DND-41 (cell line): ENCODE results near the gene RPH3AL.

ENCODE experiments used
- ATAC-seq: fragments of 200-7000 bp; cut with Tn5 transposase; 3 replicates; pipeline ENCODE4 v1.9.1; 2021; ENCODE audit warnings: low read depth; ENCODE audit not compliant: insufficient read depth
- DNase-seq: peaks from one replicate; pipeline ENCODE4 v3.0.0-alpha.2; 2020
- H2AFZ ChIP-seq: 2 replicates; pipeline ENCODE4 v1.6.0; 2012; ENCODE audit warnings: low read depth, low read length
- H3K27ac ChIP-seq: 2 replicates; pipeline ENCODE4 v1.5.1; 2012; ENCODE audit warnings: low read length, inconsistent platforms
- H3K27me3 ChIP-seq: fragments of 200-600 bp; sonication (generic); 2 replicates; pipeline ENCODE4 v1.6.0; 2012; ENCODE audit warnings: low read length, mild to moderate bottlenecking, inconsistent platforms; ENCODE audit not compliant: insufficient read depth, poor library complexity
- H3K36me3 ChIP-seq: 2 replicates; pipeline ENCODE4 v1.5.1; 2012; ENCODE audit warnings: low read length, inconsistent platforms; ENCODE audit not compliant: insufficient read depth
- H3K4me1 ChIP-seq: 2 replicates; pipeline ENCODE4 v1.5.1; 2012; ENCODE audit warnings: mild to moderate bottlenecking, low read length; ENCODE audit not compliant: insufficient read depth
- H3K4me2 ChIP-seq: 2 replicates; pipeline ENCODE4 v1.6.0; 2012; ENCODE audit warnings: mild to moderate bottlenecking, moderate library complexity, low read length, inconsistent platforms; ENCODE audit not compliant: insufficient read depth
- H3K4me3 ChIP-seq, 2 experiments: fragments of 200-600 bp in 1 of 2; shearing (Covaris generic) in 1 of 2; 2 replicates each; pipeline ENCODE4 v1.5.1; 2012 to 2016; ENCODE audit warnings: inconsistent platforms in 2 of 2, low read length in 2 of 2, mild to moderate bottlenecking in 2 of 2, low read depth in 1 of 2, moderate library complexity in 1 of 2
- H3K79me2 ChIP-seq: 2 replicates; pipeline ENCODE4 v1.6.0; 2012; ENCODE audit warnings: low read length, inconsistent platforms; ENCODE audit not compliant: insufficient read depth
- H3K9ac ChIP-seq: 2 replicates; pipeline ENCODE4 v1.6.0; 2012; ENCODE audit warnings: low read depth, mild to moderate bottlenecking, inconsistent platforms, low read length, moderate library complexity
- H3K9me3 ChIP-seq: 2 replicates; pipeline ENCODE4 v1.5.1; 2012; ENCODE audit warnings: low read length, moderate library complexity, mild to moderate bottlenecking, inconsistent platforms; ENCODE audit not compliant: insufficient read depth, severe bottlenecking
- H4K20me1 ChIP-seq: 2 replicates; pipeline ENCODE4 v1.6.0; 2012; ENCODE audit warnings: low read length; ENCODE audit not compliant: insufficient read depth
- EZH2 ChIP-seq: IDR thresholded peaks from 3 replicates; pipeline ENCODE4 v1.6.1; 2012; ENCODE audit warnings: borderline replicate concordance, low read depth, mild to moderate bottlenecking, moderate library complexity, low read length, inconsistent platforms; ENCODE audit not compliant: severe bottlenecking
- TF ChIP-seq, protein P1 (sequence below): IDR thresholded peaks from 2 replicates; pipeline ENCODE4 v1.5.1; 2012; ENCODE audit warnings: borderline replicate concordance, low read length, moderate library complexity, mild to moderate bottlenecking; ENCODE audit not compliant: poor library complexity, severe bottlenecking; ENCODE audit errors: extremely low read depth

RPH3AL gene

GRCh38 chr17:332558-333322 lies 19.9 kb downstream of the RPH3AL start:
- no peak overlapping the region for H3K27ac ChIP-seq
- peaks cover 49% of the 10 kb centered on the region for H3K27me3 ChIP-seq
- H4K20me1 ChIP-seq = peaks cover 16% of the 10 kb centered on the region
- no peak for ATAC-seq
- no peaks in the 10 kb centered on the region for H3K36me3 ChIP-seq
- no peak overlapping the region for H3K4me2 ChIP-seq
- no peak overlapping the region for H2AFZ ChIP-seq
- H3K4me3 ChIP-seq = no peak overlapping the region
- DNase-seq = no peak
- no peaks in the 10 kb centered on the region for H3K79me2 ChIP-seq
- peaks cover 3% of the 10 kb centered on the region; the same call in 1 of the 2 replicates for H3K4me1 ChIP-seq
- TF ChIP-seq, protein P1, sequence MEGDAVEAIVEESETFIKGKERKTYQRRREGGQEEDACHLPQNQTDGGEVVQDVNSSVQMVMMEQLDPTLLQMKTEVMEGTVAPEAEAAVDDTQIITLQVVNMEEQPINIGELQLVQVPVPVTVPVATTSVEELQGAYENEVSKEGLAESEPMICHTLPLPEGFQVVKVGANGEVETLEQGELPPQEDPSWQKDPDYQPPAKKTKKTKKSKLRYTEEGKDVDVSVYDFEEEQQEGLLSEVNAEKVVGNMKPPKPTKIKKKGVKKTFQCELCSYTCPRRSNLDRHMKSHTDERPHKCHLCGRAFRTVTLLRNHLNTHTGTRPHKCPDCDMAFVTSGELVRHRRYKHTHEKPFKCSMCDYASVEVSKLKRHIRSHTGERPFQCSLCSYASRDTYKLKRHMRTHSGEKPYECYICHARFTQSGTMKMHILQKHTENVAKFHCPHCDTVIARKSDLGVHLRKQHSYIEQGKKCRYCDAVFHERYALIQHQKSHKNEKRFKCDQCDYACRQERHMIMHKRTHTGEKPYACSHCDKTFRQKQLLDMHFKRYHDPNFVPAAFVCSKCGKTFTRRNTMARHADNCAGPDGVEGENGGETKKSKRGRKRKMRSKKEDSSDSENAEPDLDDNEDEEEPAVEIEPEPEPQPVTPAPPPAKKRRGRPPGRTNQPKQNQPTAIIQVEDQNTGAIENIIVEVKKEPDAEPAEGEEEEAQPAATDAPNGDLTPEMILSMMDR = no peak
- no peak for TF ChIP-seq EZH2
- no peaks in the 10 kb centered on the region for H3K9me3 ChIP-seq
- H3K9ac ChIP-seq = no peak overlapping the region

DNA sequence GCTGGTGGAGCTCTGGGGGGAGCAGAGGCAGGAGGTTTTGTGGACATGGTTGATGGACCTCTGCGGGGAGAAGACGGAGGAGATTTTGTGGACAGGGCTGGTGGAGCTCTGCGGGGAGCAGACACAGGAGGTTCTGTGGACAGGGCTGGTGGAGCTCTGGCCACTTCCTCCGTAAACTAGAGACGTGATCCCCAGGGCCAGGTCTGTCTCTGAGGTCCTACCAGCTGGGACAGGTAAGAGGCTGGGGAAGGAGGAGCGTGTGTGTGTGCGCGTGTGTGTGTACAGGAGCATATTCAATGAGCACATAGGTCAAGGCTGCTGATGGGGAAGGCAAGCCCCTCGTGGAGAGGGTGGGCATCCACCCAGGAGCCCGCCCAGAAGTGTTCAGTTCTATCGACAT lies 20.6 kb downstream of the RPH3AL start:
- Histone ChIP-seq H3K79me2 (no peaks in the 10 kb centered on the region), H3K36me3 (no peaks in the 10 kb centered on the region), H3K4me3 (no peak overlapping the region), H2AFZ (no peak overlapping the region), H3K27ac (no peak overlapping the region), H3K4me2 (no peak overlapping the region), H4K20me1 (peaks cover 13% of the 10 kb centered on the region), H3K4me1 (peaks cover 3% of the 10 kb centered on the region; the same call in 1 of the 2 replicates), H3K9ac (no peak overlapping the region), H3K9me3 (no peaks in the 10 kb centered on the region), H3K27me3 (peaks cover 47% of the 10 kb centered on the region)
- DNase-seq (no peak), ATAC-seq (no peak)
- TF ChIP-seq, protein P1 = no peak
- TF ChIP-seq EZH2 = no peak

DNA sequence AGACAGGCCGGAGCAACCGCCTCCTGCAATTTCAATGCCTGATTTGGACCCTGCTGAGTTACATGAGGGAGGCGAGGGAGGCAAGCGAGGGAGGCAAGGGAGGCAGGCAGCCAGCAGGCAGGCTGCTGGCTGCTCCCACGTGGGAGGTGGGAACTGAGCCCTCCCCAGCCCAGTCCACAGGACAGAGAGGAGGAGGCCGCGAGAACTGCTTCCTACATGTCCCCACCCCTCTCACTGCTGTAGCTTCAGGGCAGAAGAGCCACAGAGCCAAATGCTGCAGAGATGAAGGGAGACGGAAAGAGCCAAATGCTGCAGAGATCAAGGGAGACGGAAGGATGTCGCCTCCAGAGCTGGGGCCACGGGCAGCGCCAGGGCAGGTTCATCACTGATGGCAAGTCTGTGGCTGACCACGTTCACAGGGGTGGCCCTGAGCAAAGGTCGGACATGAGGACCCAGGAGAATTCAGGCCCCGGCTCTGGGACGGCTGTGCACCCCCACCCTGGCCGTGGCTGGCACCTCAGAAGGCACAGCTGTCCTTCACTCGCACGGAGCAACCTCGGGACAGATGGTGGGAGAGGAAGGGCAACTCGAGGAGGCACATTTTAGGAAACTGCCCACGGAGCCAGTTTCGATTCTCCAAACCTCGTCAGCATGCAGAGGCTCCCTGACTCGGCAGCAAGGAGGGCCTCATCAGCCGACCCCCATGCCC lies 21.5 kb downstream of the RPH3AL start:
- no peak overlapping the region for H3K4me3 ChIP-seq
- peaks cover 3% of the 10 kb centered on the region; the same call in 1 of the 2 replicates for H3K4me1 ChIP-seq
- peaks cover 41% of the 10 kb centered on the region for H3K27me3 ChIP-seq
- no peak overlapping the region for H3K9ac ChIP-seq
- H4K20me1 ChIP-seq = peaks cover 8% of the 10 kb centered on the region
- no peaks in the 10 kb centered on the region for H3K36me3 ChIP-seq
- peak; percentile 59 for DNase-seq
- H3K9me3 ChIP-seq = no peaks in the 10 kb centered on the region
- H3K4me2 ChIP-seq = peak overlapping the region; percentile 23; the same call in 1 of the 2 replicates
- no peak for TF ChIP-seq EZH2
- TF ChIP-seq, protein P1 = no peak
- H3K79me2 ChIP-seq = no peaks in the 10 kb centered on the region
- peak; percentile 93 for ATAC-seq
- no peak overlapping the region for H2AFZ ChIP-seq
- no peak overlapping the region for H3K27ac ChIP-seq
